NCI-H1092 (cell line): ENCODE data around the gene SEMA5A.
A peak's percentile ranks its signal among the peaks of the same experiment; 100 is the strongest.

Source experiments
- DNase-seq: peaks from one replicate; lab custom pipeline; 2025; lab: John Stamatoyannopoulos, UW

Gene SEMA5A

GRCh38 chr5:9395706-9396105, 150.2 kb downstream of the SEMA5A start:
- no peak for DNase-seq

DNA sequence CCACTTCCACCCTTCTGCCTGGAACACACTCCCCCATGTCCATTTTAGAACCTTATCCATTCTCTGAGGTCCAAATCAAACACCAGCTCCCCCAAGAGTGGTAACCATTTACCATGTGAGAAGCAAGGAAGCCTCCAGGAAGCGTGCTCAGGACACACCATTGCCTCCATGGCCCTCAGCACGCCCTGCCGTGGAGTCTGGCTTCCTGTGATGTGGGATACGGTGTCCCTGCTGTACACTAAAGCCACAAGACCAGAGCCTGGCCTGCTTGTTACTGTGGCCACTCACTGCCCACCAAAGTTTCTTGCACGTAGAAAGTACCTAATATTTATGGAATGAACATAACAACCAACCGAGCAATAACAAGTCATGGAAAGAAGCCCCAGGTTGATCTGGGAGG, 151.7 kb downstream of the SEMA5A start:
- DNase-seq = no peak

DNA sequence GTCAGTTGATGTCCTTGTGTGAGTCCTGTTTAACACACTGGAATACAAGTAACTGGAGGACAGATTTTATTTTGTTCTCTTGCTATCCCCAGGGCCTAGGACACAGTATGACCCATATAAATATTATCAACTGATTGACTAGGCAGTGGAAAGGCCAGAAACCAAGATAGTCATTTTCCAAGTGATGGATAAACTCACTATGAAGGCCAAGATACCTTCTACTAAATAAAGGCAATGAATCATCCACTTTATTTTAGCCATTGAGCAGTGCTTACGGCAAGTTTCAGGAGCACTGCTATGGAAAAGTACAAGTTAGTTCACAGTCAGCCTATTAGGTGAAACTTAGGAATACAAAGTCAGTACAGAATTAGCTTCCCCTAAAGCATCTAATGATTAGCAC, 153.2 kb downstream of the SEMA5A start:
- DNase-seq = no peak

GRCh38 chr5:9391080-9391479, 154.8 kb downstream of the SEMA5A start:
- no peak for DNase-seq

DNA sequence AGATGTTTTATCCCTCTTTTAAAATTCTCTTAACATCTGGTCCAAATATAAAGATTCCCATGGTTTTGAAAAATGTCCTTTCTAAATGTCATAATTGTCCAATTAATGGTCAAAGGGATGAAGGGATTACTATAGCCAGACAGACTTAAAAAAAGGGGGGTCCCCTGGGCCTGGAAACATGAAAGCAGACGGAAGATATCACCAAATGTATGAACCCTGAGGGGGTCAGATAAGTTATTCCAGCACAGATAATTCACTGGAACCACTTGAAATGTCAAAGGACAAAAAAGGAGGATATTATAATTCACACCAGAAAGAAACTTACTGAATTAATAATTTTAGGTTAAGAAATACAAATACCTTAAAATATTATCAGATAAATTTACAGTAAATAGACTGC, 155.8 kb downstream of the SEMA5A start:
- no peak for DNase-seq

DNA sequence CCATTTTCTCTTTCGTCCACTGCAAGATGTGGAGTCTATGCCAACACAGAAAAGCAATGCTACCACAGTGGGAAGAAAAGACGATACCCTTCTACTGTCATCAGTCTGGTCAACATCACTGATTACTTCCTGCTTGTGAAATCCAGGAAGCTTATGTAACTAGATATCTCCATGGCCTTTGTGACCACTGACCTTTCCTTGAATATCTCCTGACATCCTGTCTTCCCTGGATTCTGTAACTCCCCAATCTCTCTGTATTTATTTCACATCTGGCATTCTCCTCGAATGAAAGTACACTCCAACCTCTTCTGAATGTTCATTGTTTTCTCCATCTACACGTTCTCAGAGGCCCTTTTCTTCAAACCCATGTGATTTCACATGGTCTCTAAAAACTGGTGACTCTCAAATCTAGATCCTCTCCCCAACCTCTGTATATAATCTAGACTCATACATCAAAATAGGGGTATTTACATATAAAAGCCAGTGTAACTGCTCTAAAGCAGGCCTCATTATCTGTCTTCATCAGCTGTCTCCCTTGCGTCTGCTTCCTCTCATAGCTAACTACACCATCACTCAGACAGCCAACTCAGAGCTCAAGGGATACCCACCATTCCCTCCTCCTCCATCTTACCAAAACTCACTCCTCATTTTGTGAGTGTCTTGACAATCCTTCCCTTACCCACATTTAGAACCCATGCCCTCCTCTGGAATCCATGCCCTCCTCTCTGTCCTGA, 156.8 kb downstream of the SEMA5A start:
- DNase-seq = no peak

DNA sequence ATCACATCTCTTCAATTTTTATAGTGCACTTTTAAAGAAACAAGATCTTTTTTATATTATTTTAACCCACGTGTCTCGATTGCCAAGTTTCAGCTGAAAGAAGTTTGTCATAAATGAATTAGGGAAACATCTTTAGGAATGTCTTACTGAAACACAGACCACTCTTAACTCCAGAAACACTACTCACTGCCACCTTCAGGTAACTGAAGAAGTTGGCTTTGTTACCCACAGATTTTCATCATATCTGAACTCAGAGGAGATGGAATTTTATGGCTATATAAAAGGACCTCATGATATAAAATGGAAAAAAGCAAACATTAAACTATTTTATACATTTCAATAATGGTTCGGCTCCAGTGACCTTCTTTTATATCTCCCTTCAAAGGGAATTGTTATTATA, 158.0 kb downstream of the SEMA5A start:
- no peak for DNase-seq

DNA sequence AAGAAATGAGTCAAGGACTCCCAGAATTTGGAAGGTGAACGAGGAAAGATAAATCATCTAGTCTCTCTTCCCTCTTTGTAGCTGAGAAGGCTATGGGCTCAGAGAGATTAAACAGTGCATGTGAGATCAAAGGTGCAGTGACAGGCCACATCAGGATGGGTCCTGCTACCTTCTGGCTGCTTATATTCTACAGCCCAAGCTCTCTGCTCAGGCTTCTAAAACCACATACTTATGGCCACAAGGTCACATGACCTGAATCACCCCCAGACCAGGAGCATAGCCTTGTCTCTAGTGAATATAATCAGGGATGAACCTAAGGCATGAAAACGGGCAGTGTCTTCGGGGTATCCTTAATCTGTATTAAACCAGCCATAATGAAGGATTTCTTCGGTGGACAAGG, 158.9 kb downstream of the SEMA5A start:
- DNase-seq = no peak

DNA sequence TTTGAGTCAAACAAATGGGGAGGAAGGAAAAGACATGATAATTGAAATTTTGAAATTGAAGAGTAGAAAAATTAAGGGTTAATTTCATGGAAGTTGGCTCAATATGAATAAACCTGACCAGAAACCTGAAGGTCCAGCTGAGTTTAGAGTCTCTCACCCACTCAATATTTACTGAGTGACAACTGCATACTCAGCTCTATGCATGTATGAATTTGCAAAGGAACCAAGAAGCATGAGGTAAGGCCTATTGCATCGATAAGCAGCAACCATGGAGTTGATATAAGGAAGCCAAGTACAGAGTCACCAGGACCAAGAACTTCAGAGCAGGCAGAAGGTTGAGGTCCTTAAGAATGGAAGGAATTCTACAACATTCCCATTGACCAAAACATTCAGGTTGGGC, 163.4 kb downstream of the SEMA5A start:
- no peak for DNase-seq

DNA sequence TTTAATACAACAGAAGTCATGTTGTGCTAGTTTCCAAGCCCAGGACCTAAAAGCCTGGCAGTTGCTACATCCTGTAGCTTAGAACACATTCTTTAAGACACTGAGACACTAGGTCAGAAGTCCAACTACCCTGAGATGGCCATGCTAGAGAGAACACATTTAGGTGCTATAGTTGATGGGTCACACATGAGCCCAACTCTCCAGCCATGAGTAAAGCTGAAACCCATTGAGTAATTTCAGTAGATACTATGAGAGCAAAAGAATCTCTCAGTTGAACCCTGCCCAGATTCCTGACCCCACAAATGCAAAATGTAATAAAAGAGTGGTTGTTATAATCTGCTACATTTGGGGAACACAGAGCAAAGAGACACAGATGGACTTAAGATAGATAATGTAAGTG, 164.4 kb downstream of the SEMA5A start:
- DNase-seq = no peak

DNA sequence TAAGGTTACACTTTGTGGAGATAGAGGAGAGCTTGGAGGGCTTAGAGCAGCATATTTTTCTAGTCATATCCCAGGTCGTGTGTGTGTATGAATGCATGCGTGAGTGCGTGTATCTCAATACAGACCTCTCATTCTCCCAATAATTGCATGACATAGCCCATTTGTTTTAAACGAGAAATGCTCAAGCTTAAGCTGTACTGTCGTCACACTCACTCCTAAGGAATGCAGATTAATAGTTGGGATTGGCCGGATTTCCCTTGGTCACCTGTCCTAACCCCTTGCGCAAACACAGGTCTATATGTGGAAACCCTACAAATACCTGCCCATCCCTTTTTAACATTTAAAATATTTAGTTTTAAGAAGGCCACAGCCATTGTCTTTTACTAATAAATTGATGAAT, 165.8 kb downstream of the SEMA5A start:
- no peak for DNase-seq

DNA sequence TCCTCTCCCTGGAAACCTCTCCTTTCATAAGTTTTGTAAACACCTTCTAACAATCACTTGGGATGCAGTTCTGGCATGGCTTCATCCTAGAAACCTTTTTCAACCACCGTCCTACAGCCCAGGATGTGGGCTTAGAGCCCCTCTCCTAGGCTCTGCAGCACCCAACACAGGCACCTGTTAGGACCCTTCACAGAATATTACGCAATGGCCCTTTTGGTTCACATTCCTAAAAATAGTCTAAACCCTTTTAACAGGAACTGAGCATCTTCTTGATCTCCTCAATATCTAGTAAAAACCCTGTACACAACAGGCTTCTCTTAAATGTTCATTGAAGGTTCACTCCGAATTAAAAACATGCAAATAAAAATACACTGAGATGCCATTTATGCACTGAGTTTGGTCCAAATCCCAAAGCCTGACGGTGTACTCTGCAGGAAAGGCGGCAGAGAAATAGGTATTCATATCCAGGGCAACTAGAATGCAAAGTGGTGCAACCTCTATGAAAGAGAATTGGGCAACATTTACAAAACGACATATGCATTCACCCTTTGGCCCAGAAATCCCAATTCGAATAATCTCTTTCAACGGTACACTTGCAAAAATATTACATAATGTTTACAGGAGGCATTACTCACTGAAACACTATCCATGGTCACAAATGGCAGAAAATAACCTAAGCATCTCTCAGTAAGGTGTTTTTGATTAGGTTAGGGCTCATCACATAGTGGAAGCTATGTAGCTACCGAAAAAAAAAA, 169.3 kb downstream of the SEMA5A start:
- no peak for DNase-seq

GRCh38 chr5:9375756-9376155, 170.1 kb downstream of the SEMA5A start:
- DNase-seq = no peak

DNA sequence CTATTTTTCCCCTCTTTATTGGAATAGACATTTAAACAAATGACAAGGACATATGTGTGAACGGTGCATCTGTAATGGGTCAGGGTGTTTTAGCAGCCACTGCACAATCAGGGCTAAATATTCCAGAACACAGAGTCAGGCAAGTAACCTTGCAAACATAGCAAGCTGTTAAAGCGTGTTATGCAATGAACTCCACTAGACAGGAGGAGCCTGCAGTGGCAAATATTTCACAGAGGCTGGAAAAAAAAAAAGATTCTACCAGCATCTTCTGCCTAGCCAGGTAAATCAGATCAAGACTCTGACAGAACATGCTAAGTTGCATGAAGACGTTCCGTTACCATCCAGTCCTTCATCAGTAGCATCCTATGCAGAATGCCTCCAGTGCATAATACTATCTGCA, 171.8 kb downstream of the SEMA5A start:
- DNase-seq = no peak

DNA sequence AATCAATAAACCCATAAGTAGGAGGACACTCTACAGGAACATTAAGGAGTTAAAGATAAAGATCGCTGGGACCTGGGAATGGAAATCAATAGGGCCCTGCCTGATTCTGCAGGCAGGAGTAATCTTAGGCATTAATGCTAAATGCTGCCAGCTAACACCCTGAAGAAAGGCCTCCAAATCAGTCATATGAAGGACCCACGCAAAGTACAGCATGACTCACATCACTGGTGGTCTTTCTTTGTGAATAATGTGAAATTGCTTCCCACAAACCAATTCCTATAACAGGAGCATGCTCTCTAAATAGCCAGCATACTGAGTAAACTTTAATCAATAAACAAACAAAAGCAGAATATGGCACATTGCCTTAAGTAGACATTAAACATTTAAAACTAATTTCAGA, 172.3 kb downstream of the SEMA5A start:
- no peak for DNase-seq

DNA sequence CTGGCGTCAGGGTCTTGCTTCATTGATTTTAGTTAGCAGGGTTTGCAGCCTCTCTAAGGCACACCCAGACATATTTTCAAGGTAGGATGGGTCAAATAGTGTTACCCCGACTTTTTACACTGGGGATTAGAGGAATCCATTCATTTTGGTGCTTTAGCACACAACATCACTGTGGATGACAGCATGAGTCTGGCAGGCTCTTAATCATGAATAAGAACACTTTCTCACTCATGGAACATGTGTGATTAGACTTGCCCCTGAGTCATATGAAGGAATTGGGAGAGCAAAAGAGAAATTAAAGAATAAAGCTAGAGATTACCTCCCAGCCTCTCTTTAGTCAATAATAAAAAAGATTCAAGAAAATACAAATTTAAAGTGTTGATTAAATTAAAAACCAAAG, 175.6 kb downstream of the SEMA5A start:
- DNase-seq = no peak

GRCh38 chr5:9365512-9365911, 180.4 kb downstream of the SEMA5A start:
- no peak for DNase-seq

DNA sequence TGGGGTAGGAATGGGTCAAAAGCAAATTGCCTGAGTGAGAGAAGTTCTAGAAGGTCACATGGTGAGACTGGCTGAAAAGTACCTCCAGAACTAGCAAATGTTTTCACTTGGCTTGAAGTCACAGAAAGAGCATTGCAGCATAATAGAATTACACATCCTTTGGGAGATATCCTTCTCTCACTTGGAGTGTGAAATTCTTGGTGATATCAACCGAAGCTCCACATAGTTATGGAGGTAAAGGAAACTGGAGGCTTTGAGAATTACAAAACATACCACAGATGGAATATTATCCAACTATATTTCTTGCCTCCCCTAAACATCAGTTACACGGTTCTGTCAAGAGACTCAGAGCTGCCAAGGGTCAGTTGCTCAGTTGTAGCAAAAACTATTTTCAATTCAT, 182.4 kb downstream of the SEMA5A start:
- DNase-seq = no peak

DNA sequence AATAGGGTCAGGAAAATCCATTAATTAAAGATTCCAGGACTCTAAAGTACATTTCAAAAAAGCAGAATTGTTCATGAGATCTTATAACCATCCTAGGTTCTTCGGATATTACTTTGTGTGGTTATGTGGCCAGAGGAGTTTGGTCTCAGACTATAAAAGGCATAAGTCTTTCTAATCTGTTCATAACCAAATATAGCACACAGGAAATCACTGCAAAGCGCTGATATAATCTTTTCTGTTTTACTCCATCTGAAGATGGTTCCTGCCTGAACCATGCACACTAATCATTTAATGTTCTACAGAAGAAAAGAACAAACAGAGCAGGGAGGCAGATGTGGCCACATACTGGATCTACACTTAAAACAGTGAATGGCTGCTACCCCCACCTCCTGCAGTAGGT, 182.8 kb downstream of the SEMA5A start:
- no peak for DNase-seq

DNA sequence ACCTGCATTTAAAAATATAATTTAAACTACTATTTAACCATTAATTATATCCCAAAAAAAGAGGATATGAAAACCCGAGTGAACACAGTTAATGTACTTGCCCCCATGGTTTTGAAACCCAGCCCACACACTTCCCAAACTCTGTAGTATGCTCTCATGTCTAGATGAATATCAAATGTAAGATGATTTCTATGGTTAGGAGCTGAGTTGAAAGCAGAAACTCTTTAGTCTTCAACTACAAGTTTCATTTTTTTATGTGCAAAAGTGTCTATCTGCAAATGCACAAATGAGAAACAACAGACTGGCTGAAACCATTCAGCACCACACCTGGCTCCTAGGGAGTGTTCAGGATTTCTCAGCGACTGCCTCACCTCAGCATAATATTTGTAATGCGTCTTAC, 183.3 kb downstream of the SEMA5A start:
- DNase-seq = no peak

DNA sequence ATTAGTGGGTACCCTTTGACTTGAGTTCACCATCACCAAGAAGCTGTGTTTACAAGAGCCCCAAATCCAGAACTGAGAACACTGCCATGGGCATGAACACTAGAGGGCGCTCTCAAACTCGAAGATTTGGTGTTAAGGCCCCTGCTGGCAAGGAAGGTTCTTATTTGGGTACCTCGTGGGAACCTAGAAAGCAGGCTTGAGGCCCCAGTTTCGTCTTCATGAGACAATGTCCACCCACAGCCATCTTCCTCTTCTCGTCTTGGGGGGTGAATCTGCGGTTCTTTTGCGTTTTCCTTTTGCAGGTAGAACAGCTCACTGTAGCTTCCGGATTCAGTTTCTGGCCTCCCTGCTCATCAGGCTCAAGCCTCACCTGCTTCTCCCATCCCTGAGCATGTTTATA, 184.0 kb downstream of the SEMA5A start:
- DNase-seq = peak; percentile 22

DNA sequence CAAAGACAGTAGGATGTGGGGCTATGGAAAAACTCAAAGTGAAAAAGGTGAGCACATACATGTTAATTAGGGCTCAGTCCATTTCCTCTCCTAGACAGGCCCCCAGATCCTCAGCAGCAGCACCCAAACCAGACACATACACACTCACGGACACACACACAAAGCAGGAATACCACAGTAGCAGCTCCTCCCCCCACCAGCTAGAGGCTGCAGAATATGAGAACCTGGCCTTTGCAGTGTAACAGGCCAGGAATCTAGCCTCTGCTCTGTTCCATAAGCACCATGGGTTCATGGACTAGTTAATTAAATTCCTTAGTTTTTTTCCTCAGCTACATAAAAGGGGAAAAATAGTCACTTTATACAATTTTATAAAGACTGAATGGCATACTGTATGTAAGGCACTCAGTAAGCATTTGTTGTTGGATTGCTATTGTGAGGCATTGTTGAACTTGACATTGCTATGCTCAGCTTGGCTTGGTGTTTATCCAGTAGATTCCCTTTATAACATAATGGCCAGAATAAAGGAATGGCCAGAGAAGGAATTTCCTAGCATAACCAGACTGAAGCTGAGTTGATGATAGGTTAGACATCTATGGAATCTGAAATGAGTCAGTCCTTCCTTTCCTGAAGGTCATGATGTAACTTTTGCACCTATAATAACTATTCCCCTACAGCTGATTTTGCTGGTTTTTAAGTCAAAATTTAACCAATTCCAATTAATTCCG, 186.8 kb downstream of the SEMA5A start:
- DNase-seq = no peak

DNA sequence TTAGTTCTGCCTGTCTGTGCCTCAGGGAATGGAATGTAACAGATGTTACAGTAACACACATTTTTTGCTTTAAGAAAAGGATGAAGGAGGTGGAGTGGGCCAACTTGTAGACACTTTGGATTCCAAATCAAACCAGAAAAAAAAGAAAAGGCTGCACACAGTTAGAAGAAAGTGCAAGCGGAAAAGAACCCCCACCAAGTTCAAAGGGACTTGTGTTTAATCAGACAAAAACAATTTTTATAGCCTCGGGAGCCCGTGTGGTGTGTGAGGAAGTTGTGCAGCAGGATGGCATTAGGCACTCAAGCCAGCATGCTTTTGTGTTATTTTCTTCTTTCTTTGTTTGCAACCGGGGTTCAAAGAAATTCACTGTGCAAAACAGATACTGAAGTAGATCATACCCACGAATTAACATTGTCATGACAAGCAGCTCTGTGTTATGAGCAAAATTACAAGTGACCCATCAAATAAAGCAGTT, 189.5 kb downstream of the SEMA5A start:
- no peak for DNase-seq
